GM21526 (cell line): ENCODE results near the gene MYBBP1A.
"Not testable (repeated sequence)": the region's sequence is repeated elsewhere in the genome, so short reads cannot be mapped to it uniquely, and the experiment has no call there.

Experiments used
- ATAC-seq: cut with Tn5 transposase; IDR thresholded peaks from one replicate; pipeline ENCODE4 v1.9.1; 2021; ENCODE audit warnings: moderate library complexity; ENCODE audit not compliant: unreplicated experiment, low FRiP score

The MYBBP1A gene

DNA sequence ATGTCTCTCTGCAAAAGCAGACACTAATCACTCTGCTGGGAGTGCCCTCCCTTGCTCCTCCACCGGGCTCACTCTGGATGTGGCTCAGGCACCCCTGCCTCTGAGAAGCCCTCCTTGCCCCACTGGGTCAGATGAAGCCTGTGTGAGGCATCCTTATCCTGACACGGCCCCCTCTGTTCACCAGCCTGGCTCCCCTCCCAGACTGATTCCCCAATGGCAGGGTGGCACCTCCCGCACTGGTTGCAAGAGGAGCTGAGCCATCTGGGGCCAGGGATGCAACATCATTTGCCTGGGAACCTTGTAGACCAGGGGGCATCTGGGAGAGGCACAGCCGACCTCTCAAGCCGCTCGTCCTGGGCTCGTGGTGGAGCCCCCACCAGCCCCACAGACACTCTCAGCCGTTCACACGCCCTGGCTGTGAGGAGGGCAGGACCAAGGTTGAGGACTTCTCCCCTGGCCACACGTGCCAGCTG, 35.8 kb upstream of the MYBBP1A start:
- no peak for ATAC-seq

DNA sequence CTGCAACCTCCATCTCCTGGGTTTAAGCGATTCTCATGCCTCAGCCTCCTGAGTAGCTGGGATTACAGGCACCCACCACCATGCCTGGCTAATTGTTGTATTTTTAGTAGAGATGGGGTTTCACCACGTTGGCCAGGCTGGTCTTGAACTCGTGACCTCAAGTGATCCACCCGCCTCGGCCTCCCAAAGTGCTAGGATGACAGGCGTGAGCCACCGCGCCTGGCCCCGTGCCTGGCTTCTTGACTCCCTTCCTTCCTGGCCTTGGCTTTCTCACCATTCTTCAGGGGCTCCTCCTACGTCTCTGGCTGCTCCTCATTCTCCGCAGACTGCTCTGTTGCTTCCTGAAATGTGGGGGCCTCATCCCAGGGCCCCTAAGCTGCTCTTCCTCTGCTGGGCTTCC, 34.9 kb upstream of the MYBBP1A start:
- not testable (repeated sequence) for ATAC-seq

DNA sequence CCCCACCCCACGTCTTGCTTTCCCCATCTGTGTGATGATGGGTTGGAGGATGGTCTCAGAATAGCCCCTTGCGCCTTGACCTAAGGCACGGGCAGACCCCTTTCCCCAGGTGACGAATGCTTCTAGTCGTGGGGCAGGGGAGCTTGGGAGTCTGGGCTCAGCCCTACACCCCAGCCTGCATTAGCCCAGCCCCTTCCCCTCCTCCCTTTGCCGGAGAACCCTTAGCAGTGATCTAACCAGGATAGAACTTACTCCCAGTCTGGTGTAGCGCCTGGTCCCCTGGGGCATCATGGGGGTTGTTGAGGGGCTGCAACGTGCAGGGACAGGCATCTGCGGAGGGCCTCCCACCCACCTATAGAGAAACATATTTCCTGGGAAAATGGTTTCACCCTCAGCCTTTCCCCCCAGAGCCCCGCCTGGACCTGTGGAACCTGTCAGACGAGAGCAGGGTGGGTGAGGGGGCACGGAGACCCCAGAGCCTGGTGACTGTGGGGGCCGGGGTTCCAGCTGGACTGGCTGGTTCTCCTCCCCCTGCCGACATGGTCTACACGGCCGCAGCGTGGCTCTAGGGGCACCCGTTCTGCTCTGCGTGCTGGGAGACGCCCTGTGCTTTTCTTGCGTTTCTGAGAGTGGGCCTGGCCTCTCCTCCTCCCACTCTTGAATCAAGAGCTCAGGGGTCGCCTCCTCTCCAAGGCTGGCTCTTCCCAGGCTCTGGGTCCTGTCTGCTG, 33.9 kb upstream of the MYBBP1A start:
- ATAC-seq = no peak

DNA sequence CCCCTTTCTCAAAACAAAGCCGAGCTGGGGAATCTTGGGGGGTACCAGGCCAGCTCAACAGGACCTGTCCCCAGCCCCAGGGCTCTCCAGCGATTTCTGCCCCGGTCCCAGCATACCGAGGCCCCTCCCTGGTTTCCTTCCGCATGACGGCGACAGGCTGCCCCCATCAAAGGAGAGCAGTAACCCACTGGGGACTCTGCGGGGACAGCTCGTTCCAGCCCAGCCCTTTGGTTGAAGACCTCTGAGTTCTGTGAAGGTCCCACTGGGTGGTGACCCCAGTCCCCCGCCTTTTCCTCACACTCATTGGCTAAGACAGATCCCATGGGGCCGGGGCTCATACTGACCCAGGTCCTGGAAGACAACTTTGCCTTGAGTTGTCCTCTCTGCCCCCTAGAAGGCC, 33.2 kb upstream of the MYBBP1A start:
- no peak for ATAC-seq

DNA sequence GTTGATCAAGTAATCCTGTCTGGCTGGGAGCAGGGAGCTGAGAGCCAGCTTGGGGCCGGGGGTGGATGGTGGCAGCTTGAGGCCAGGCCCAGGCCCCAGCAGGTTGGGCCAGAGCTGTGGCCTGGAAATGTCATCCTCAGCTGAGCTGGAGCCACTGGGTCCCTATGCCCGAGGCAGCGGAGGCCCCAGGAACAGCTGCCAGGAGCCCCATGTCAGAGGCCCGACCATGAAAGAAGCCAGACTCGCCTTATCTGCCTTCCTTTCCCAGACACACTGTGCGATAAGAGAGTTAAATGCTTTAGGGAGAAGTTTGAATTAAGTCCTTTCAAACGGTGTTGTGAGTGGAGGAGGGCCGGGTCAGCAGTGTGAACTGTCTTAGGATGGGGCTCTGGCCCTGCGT, 32.6 kb upstream of the MYBBP1A start:
- no peak for ATAC-seq

DNA sequence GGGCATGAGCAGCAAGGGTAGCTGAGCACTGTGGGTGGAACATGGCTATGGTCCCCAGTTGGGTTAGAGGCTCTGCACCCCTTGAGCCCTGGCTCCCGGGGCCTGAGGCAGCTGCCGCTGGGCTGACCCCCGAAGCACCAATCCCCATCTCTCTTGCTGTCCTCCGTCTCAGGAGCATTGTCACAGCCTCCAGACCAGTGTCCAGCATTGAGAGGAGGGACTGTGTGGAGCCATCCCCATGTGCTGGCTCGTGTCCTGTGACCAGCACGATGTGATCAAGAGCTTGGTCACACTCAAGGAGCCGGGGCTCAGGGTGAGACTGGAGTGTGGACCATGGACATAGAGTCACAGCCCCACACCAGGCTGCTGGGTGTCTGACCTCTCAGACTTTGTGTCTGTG, 32.0 kb upstream of the MYBBP1A start:
- ATAC-seq = no peak

DNA sequence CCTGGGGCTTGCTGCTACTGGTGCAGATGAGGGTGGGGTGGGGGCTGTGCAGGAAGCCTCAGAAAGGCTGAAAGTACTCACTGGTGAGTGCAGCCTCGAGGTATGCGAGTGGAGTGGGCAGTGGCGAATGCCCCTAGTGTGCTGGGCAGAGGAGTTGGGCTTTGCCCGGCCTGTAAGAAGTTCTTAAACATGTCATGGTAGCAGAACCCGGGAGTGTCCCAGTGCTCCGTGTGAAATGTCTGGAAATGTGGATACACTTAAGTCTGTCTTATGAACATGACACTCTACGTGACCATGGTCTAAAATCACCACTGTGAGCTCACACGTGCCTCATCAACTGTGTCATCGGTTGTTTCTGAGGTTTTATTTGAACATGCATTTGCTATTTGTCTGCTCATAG, 30.9 kb upstream of the MYBBP1A start:
- ATAC-seq = no peak

DNA sequence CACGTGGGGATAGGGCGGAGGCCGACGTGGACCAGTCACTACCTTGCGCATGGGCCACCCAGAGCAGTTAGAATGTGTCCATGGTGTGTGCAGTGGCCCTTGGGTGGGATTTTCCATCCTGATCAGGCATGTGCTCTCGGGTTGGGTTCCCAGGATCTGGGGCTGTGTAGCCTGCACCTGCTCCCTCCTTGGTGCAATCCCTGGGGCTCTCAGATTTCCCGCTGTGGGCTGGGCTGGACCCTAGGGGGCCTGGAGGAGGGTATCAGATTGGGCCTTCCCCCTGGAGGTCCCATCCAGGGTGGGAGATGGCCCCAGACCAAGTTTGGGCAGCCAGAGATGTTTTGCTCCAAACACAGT, 30.4 kb upstream of the MYBBP1A start:
- no peak for ATAC-seq

DNA sequence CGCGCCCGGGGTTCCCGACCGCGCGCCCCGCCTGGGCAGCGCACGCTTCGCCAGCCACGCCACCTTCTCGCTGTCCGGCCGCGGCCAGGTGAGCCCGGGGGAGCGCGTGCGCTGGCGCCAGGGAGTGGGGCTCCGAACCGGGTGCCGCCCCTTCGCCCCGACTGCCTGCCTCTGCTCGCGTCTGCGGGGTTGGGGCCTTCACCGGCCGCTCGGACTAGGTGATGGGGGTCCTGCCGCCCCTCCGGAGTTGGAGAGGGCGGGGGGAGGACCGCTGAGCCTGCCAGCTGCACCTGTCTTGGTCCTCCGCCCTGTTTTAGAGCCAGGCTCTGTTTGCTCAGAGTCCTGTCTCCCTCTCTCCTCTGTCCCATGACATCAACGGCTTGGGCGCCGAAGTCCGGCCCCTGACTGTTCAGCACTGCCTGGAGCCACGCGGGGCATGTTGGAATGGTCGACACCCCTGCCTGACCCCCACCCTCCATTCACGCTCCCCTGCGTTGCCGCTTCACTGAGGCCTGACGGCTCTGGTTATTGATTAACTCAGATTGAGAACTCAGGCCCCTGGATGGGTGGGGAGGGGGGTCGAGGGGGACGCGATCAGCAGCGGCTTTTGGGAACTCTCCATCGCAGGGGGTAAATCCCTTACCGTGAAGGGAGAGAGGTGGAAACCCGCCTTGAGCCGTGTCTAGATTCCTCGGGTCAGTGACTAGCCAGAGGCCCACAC, 29.9 kb upstream of the MYBBP1A start:
- ATAC-seq = no peak

DNA sequence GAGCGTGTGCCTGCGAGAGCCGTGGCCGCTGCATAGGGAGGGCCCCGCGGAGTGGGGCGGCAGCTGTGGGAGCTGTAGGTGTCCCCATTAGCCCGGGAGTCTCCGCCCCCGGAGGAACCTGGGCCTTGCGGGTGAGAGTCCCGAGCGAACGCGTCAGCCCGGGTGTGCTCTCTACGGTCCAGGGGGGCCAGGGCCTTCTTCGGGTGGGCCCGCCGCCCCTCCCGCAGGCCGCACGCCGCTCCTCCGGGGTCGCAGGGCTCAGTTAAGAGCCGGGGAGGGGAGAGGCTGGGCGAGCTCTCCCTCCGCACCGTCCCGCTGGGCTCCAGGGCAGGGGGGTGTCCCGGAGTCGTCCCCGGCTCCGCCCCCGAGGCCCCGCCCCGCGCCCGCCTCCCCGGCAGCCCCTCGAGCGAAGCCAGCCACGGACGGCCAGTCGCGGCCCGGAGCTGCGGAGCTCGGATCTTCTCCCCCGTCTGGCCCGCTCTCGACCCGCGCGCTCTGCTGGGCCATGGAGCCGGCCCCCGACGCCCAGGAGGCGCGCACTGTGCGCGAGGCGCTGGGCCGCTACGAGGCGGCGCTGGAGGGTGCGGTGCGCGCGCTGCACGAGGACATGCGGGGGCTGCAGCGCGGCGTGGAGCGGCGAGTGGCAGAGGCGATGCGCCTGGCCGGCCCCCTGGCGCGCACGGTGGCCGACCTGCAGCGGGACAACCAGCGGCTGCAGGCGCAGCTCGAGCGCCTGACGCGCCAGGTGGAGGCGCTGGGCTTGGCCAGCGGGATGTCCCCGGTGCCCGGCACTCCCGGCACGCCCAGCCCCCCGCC, 29.1 kb upstream of the MYBBP1A start, which contains the start of gene SMTNL2:
TSS of gene SMTNL2 (plus strand) at position 429 of the 816 bp plus-strand sequence. CDS start at position 506, 77 bp downstream.
- ATAC-seq = no peak

DNA sequence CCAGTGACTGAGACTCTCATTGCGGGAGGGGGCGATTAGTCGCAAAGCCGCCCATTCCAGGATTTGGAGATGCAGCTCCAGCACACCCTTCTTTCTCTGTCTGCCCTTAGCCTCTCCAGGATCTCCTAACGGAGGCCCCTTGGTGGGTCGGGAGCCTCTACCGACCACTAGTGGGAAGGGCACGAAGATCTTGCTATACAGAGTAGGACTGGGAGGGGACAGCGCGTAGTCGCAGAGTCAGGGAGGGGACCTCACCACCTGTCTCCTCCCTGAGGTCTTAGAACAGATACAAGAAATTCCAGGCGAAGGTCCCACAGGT, 28.6 kb upstream of the MYBBP1A start:
- no peak for ATAC-seq

DNA sequence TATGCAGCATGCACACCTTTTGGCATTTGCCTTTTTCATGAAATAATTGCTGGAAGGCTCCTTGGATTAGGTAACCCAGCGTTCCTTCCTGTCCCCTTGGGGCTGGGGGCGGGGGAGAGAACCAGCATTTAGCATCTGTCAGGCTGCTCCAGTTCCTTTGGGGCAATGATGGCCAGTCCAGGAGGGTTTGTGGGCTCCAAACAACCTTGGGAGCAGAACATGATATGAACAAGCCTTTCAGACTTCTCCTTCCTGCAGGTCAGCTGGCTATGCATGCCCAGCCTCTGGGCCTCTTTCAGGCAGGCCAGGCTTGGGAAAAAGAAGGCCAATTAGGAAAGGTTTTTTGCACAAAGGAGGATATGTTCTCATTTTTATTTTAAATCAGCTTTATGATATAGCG, 28.0 kb upstream of the MYBBP1A start:
- no peak for ATAC-seq

DNA sequence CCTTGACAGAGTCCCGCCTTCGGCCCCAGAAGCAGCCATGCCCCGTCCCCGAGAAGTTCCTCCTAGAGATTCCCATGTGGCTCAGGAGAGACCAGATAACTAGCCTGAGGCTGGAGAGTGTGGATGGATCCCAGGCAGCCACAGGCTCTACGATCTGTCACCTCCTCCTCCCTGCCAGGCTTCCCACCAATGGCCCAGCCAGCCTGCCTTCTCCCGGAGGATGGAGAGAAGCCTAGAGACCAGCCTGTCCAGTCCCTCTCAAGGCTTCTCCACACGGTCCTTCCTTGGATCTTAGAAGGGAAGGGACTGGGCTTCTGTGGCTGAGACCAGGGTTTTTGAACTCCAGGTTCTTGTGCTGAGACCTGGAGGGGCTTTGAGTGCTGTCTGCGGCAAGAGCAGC, 27.5 kb upstream of the MYBBP1A start:
- no peak for ATAC-seq

DNA sequence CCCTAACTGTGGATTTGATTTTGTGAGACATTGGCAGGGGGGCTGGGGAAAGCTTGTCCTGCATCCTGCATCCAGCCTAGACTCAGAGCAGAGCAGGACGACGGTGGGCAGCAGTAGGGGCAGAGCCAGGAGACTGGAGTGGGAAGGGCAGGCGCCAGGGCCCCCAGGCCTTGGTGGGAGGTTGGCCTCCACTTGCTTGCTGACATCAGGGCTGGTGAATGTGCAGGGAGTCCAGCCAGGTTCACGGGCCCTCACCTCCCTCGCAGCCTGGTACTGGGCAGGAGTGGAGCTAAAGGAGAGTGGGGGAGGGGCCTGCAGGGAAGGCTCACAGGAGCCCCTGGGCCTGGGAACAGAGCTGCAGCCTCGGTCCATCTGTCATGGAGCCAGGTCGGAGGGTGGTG, 26.9 kb upstream of the MYBBP1A start:
- no peak for ATAC-seq

DNA sequence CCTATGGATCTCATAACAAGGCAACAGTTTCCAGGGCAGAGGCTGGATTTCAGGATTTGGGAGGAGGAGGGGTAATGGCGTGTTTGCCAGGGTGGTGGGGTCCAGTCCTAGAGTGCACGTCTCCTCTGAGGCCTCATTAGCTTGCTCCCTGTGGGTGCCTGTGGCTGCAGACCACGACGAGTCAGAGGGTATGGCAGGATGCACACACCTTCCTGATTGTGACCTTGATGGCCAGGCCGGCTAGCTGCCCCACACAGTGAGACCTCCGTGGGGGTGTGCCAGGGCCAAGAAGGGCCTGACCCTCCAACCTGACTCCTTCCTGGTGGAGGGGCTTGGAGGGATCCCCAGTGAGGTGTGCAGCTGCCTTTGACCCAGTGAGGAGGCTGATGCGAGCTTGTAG, 25.1 kb upstream of the MYBBP1A start:
- ATAC-seq = no peak

DNA sequence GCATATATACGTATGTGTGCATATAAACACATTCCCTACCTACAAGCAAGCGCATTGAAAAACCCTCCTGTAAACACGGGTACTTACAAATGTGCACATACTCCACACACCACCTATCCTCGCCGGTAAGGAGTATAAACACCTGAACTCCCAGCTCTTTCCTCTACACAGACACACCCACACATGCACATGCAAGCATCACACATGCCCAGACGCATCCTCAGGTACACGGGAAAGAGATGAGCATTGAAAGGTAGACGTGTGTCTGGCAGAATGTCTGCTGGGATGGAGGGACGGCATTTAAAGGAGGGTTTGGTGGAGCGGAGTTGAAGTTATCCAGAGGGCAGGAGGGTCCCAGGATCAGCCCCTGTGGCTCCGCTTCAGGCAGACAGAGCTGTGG, 24.5 kb upstream of the MYBBP1A start:
- ATAC-seq = no peak

DNA sequence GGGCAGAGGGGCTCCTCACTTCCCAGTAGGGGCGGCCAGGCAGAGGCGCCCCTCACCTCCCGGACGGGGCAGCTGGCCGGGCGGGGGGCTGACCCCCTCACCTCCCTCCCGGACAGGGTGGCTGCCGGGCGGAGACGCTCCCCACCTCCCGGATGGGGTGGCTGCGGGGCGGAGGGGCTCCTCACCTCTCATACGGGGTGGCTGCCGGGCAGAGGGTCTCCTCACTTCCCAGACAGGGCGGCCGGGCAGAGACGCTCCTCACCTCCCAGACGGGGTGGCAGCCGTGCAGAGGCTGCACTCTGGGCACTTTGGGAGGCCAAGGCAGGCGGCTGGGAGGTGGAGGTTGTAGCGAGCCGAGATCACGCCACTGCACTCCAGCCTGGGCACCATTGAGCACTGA, 23.2 kb upstream of the MYBBP1A start:
- not testable (repeated sequence) for ATAC-seq

DNA sequence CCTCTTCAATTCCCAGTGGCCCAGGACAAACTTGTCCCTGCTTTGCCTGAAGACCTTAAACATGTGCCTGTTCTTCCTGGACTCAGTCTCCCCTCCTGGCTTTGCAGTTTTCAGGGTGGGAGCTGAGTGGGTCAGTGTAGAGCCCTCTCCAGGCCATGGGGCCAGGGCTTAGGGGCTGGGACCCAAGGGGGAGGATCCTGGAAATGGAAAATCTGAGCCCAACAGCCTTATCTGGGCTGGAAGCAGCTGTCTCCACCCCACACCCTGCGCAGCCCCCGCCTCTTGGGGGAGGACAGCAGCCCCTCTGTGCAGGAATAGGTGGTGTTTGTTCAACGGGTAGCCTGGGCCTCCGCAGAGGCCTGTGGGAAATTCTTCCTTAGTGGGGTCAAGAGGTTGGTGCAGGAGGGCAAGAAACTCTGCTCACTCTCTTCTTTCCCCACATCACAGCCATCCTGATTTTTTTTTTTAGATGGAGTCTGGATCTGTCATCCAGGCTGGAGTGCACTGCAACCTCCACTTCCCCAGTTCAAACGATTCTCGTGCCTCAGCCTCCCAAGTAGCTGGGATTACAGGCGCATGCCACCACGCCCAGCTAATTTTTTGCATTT, 22.3 kb upstream of the MYBBP1A start:
- no peak for ATAC-seq

DNA sequence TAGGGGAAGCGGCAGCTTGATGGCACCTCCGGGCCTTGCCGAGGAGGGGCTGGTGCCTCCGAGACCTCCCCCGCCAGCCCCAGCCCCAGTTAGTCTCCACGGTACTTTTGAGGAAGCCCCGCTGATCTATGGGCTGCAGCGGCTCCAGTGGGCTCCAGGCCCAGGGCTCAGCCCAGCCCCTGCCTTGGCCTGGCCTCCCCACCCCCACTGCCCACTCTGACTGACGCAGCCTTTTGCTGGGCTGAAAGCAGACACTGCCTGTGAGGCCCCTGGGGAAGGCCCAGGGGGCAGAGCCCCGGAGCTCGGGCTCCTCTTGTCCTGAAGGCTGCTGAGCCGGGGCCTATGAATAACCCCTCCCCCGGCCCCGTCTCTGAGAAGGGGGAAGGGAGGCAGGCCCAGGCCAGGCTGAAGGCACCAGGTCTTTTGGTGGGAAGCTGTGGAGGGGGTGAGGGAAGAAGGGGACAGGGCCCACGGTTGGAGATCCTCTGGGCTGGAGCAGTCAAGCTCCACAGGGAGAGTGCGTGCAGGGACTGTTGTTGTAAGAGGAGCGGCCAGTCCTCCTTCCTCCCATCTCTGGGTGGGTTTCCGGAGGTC, 21.6 kb upstream of the MYBBP1A start:
- ATAC-seq = no peak

DNA sequence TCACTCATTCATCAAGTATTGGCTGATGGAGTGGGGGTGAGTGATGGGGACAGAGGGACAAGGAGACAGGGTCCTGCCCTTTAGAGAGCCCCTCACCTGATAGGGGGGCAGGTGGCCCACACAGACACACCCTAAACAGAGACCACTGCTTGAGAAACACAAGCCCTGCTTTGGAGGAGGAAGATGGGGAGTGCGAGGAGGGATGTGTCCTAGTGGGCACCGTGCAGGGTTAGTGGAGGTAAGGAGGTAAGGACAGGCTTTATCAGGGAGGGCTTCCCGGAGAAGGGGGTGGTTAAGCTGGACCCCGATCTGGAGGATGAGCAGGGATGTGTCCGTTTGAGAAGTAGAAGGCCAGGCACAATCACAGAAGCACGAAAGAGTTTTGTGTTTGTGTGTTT, 21.0 kb upstream of the MYBBP1A start:
- ATAC-seq = no peak
